Measurements from ENCODE around the gene ATP8B1. TPM values are rescaled to one million over a fixed set of nuclear protein-coding genes. Genes with fewer than 3 reads are reported as not detected.
"Not testable (repeated sequence)": the region's sequence is repeated elsewhere in the genome, so short reads cannot be mapped to it uniquely, and the experiment has no call there.

Gene ATP8B1
- total RNA-seq, 1 experiment from 2014 or later, result 1.1 TPM

DNA sequence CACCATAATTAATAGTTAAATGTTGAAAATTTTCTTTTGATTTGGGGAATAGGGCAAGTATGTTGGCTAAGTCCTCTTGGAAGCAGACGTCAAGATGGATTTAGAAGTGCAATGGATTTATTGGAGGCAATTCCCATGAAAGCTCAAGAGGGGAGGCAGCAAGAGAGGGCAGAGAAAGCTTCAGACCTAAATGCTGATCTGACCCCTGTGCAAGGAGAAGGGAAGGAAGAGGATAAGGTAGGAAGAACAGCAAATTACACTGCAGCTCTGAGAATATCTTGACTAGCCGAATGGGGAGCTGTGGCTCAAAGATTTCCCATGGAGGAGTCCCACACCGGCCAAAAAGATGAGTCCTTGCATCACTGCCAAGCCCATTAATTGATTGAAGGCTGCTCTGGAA lies 46.9 kb upstream of the ATP8B1 start:
- Mint-ChIP-seq H3K9me3 (no peaks in the 10 kb centered on the region), H3K4me3 (no peak overlapping the region), H3K4me1 (no peaks in the 10 kb centered on the region), H3K27me3 (ENCODE audit: low read depth) (peaks cover 3% of the 10 kb centered on the region), H3K27ac (no peak overlapping the region), H3K36me3 (ENCODE audit: insufficient read depth in 1 of 3, low read depth in 3 of 3) (no peaks in the 10 kb centered on the region)
- Histone ChIP-seq H3K4ac (ENCODE audit: low read depth, low read length) (no peak overlapping the region), H3K23me2 (ENCODE audit: insufficient read length, low read depth, low read length, poor library complexity, severe bottlenecking) (no peaks in the 10 kb centered on the region), H2BK5ac (ENCODE audit: insufficient read length, low read length) (no peak overlapping the region), H3K56ac (ENCODE audit: insufficient read length, low read depth, low read length) (no peak overlapping the region), H2BK20ac (ENCODE audit: low read depth, low read length, poor library complexity, severe bottlenecking) (no peak overlapping the region), H2AK5ac (ENCODE audit: insufficient read length, low read length) (no peak overlapping the region), H2BK12ac (ENCODE audit: insufficient read length, low read depth, low read length) (no peak overlapping the region), H3K79me1 (ENCODE audit: insufficient read depth, low read depth, low read length, poor library complexity, severe bottlenecking) (no peaks in the 10 kb centered on the region), H3T11ph (ENCODE audit: low read length) (no peak overlapping the region), H3K18ac (ENCODE audit: insufficient read length, low read depth, low read length) (no peak overlapping the region), H3K14ac (ENCODE audit: insufficient read depth, low read length) (no peak overlapping the region), H4K8ac (replicated peaks; ENCODE audit: insufficient read length, low read depth, low read length) (no peak overlapping the region), H3K9ac (ENCODE audit: extremely low read depth, insufficient read length, low read length) (no peak overlapping the region), H3K4me2 (ENCODE audit: insufficient read depth, insufficient read length, low read length) (no peak overlapping the region), H3K27me3 (ENCODE audit: insufficient read depth, low read length) (no peaks in the 10 kb centered on the region), H4K20me1 (ENCODE audit: control insufficient read depth, insufficient read depth, insufficient read length) (no peaks in the 10 kb centered on the region), H2BK15ac (ENCODE audit: low read depth, low read length) (no peak overlapping the region), H3K4me1 (ENCODE audit: insufficient read depth, low read length) (no peaks in the 10 kb centered on the region), H3K27ac (ENCODE audit: insufficient read length, low read depth, low read length) (no peak overlapping the region), H2BK120ac (ENCODE audit: low read depth, low read length, poor library complexity, severe bottlenecking) (no peak overlapping the region), H4K91ac (ENCODE audit: insufficient read length, low read depth, low read length) (no peak overlapping the region), H3K23ac (ENCODE audit: insufficient read length, low read depth, low read length) (no peak overlapping the region), H4K5ac (ENCODE audit: insufficient read length, low read depth, low read length) (no peak overlapping the region), H3K9me3 (ENCODE audit: control insufficient read depth, low read depth, low read length) (no peaks in the 10 kb centered on the region), H2AFZ (ENCODE audit: low read length) (no peak overlapping the region), H3K79me2 (ENCODE audit: insufficient read depth, low read length) (no peaks in the 10 kb centered on the region)
- WGBS (ENCODE audit: extremely low coverage, insufficient read length, low lambda C conversion rate), result no CpG with 5 or more reads among the region's 3 CpGs
- TF ChIP-seq, protein P1, sequence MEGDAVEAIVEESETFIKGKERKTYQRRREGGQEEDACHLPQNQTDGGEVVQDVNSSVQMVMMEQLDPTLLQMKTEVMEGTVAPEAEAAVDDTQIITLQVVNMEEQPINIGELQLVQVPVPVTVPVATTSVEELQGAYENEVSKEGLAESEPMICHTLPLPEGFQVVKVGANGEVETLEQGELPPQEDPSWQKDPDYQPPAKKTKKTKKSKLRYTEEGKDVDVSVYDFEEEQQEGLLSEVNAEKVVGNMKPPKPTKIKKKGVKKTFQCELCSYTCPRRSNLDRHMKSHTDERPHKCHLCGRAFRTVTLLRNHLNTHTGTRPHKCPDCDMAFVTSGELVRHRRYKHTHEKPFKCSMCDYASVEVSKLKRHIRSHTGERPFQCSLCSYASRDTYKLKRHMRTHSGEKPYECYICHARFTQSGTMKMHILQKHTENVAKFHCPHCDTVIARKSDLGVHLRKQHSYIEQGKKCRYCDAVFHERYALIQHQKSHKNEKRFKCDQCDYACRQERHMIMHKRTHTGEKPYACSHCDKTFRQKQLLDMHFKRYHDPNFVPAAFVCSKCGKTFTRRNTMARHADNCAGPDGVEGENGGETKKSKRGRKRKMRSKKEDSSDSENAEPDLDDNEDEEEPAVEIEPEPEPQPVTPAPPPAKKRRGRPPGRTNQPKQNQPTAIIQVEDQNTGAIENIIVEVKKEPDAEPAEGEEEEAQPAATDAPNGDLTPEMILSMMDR (conservative IDR thresholded peaks at IDR 0.05), result no peak
- no peak for DNase-seq

DNA sequence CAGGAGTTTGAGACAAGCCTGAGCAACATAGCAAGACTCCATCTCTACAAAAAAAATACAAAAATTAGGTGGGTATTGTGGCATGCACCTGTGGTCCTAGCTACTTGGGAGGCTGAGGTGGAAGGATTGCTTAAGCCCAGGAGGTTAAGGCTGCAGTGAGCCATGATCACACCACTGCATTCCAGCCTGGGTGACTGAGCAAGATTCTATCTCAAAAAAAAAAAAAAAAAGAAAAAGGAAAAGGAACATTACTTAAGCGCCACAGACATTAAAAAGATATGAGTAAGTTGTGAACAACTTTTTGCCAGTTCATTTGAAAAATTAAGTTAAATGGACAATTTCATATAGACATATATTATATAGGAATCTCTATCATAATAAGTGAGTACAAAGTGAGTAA lies 45.3 kb upstream of the ATP8B1 start:
- not testable (repeated sequence) for H2AK5ac ChIP-seq (ENCODE audit: insufficient read length, low read length); H3K79me2 ChIP-seq (ENCODE audit: insufficient read depth, low read length); H2BK12ac ChIP-seq (ENCODE audit: insufficient read length, low read depth, low read length); H3K36me3 Mint-ChIP-seq (ENCODE audit: insufficient read depth in 1 of 3, low read depth in 3 of 3); H2BK5ac ChIP-seq (ENCODE audit: insufficient read length, low read length); H3K4ac ChIP-seq (ENCODE audit: low read depth, low read length); H2BK15ac ChIP-seq (ENCODE audit: low read depth, low read length); H4K91ac ChIP-seq (ENCODE audit: insufficient read length, low read depth, low read length); H3K4me2 ChIP-seq (ENCODE audit: insufficient read depth, insufficient read length, low read length); H3K9me3 Mint-ChIP-seq; H3T11ph ChIP-seq (ENCODE audit: low read length); H3K4me1 ChIP-seq (ENCODE audit: insufficient read depth, low read length); H3K18ac ChIP-seq (ENCODE audit: insufficient read length, low read depth, low read length); H4K5ac ChIP-seq (ENCODE audit: insufficient read length, low read depth, low read length); H4K20me1 ChIP-seq (ENCODE audit: control insufficient read depth, insufficient read depth, insufficient read length); H3K27ac ChIP-seq (ENCODE audit: insufficient read length, low read depth, low read length); H3K9me3 ChIP-seq (ENCODE audit: control insufficient read depth, low read depth, low read length); H2BK20ac ChIP-seq (ENCODE audit: low read depth, low read length, poor library complexity, severe bottlenecking); H4K8ac ChIP-seq (replicated peaks; ENCODE audit: insufficient read length, low read depth, low read length); H3K27me3 Mint-ChIP-seq (ENCODE audit: low read depth); H2BK120ac ChIP-seq (ENCODE audit: low read depth, low read length, poor library complexity, severe bottlenecking); DNase-seq; H3K23me2 ChIP-seq (ENCODE audit: insufficient read length, low read depth, low read length, poor library complexity, severe bottlenecking); H3K4me1 Mint-ChIP-seq; H3K4me3 Mint-ChIP-seq; H3K14ac ChIP-seq (ENCODE audit: insufficient read depth, low read length); H3K27me3 ChIP-seq (ENCODE audit: insufficient read depth, low read length); H3K79me1 ChIP-seq (ENCODE audit: insufficient read depth, low read depth, low read length, poor library complexity, severe bottlenecking); H3K23ac ChIP-seq (ENCODE audit: insufficient read length, low read depth, low read length); H2AFZ ChIP-seq (ENCODE audit: low read length); H3K56ac ChIP-seq (ENCODE audit: insufficient read length, low read depth, low read length); H3K9ac ChIP-seq (ENCODE audit: extremely low read depth, insufficient read length, low read length); H3K27ac Mint-ChIP-seq
- no CpG with 5 or more reads among the region's 1 CpG for WGBS (ENCODE audit: extremely low coverage, insufficient read length, low lambda C conversion rate)

All from H9 (cell line).